HG03196 (cell line): ENCODE results near the gene HES5.

ENCODE experiments used
- ATAC-seq: cut with Tn5 transposase; IDR thresholded peaks from one replicate; pipeline ENCODE4 v1.9.1; 2021; ENCODE audit not compliant: unreplicated experiment

The HES5 gene

DNA sequence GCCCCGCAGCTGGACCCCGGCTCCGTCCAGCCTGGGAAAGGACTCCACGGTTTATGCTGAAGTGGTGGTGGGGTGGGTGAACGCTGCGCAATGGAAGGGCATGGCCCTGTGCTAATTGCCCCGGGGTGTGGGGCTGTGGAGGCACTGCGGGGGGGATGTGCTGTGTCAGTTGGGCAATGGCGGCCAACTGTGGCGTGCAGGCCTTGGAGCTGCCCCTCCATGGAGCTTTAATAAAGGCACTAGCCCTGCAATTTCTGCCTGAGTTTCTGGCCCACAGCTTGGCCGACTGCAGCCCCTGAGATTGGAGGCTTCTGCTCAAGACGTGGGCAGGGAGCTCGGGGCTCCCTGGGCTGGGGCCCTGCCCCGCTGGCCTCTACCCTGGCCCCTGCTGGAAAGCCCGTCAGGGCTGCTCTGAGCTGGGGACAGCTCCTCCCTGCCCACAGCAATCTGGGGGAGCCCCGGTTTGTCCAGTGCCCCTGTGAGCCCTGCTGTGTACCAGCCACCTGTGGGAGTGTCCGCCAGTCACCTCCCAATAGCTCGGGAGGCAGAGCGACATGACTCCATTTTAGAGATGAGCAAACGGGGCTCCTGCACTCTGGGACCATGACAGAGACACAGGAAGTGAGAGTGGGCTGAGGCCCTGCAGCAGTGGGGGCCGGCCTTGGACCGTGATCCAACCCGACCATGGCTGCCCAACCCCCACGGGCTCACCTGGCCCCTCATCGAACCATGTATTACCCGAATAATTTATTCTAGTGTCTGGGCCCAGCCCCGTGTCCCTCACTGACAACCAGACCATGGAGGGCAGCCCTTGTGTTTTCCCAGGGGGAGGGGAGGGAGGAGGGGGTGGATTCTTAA is 17.4 kb upstream of the HES5 start:
- no peak for ATAC-seq

DNA sequence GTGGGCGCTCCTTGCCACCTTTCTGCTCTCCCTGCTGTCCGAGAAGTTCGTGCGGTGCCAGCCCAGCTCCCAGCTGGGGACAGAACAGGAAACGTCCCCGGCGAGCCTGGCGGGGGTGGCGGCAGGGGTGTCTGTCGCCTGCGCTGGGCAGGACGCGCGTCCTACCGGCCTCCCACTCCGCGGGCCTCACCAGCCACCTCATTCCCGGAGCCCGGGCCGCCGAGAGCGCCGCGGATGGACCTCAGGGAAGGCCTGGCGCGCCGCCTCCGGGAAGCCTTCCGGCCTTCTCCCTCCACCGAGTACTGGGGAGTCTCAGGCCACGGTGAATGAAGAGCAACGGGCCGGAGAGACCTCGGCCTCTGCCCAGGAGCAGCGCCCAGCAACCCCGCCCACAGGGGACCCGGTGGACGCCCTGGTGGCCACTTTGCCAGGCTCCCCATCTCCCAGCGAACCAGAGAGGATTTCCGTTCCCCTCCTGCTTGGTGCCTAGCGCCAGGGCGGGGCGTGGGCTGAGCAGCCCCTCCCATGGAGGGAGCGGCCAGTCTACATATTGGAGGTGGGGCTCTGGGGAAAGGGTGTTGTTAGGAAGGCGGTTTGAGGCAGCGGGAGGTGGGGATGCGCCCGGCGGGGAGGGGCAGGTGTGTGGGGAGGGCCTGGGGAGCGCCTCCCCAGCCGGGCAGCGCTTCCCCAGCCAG is 16.6 kb upstream of the HES5 start:
- peak; percentile 29 for ATAC-seq

- ATAC-seq: peak; percentile 37
Observed at GRCh38 chr1:2545754-2546514, 15.9 kb upstream of the HES5 start.

- no peak for ATAC-seq
Observed at GRCh38 chr1:2544875-2545640, 15.0 kb upstream of the HES5 start.

DNA sequence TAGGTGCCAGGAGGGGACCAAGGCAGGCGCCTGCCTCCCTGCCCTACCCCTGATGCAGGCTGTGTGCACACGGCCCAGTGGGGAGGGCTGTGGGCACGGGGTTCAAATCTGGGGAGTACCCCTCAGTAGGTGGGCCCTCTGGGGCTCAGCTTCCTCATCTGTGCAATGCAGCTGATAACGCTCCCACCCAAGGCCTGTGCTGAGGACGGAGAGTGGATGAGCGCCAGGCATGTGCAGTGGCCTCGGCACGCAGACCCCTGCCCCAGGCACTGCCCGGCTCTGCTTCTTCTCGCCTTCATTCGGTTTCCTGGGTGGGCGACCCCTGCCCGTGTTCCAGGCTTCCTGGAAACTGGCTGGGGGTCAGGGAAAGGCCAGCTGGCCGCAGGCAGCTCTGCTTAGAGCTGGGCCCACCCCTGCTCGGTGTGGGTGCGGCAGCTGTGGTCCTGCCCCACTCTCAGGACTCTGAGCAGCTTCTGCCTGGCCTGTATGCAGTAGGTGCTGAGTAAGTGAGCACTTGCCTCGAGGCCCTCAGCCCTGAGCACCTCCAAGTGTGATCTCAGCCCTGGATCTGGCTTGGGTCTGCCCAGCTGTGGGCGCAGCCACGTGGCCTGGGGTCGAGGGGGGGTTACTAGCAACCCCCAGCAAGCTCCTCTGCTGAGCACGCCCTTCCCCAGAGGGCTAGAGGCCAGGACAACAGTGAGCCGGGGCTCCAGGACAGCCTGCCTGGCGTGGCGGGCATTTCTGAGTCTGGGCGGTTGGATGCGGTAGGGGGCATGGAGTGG is 14.2 kb upstream of the HES5 start:
- no peak for ATAC-seq

DNA sequence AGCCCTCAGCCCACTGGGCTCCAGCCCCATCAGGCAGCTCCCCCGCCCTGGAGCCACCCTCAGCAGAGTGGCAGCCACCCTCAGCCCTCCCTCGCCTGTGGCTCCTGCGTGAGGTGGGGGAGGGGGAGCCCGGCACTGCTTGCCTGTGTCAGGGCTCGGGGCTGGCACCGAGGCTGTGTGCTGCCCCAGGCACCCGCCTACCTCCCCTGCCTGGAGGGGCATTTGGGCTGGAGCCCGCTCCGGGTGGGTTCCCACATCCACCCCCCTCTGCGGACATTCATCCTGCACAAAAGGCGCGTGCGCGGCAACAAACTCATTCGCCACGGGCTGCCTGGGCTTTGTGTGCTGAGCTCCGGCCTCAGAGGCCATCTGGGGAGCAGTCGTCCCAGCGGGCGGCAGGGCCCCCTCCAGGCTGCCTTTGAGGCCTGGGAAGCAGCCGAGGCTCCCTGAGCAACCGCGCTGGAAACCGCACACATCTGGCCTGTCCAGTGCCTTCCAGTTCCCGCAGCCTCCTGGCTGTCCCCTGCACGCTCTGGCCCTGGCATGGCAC is 13.6 kb upstream of the HES5 start:
- no peak for ATAC-seq

- no peak for ATAC-seq
Observed at GRCh38 chr1:2542246-2542915, 12.3 kb upstream of the HES5 start.

DNA sequence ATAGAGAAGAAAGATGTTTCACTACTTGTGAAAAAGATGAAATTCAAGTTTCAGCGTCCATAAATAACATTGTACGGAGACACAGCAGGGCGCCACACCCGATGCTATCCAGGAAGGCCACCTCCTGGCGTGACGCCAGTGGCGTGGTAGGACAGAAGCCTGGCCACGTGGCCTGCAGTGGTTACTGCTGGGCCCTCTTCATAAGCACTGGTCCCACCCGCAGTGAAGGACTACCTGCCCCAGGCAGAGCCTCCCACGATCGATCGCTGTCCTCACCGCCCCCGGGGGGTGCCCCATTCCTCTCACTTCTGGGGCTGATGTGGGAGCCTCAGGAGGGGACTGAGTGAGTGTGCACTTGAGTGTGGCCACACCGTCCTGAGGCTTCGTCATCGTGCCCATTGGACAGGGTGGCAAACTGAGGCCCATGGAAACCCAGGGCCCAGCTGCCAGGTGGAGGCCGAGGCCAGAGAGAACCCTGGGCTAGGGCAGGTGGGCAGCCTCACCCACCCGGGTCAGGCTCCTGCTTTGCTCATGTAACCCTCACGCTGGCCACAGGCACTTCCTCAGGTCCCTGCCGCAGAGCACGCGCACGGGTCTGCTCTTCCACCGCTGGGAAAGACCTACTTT is 11.7 kb upstream of the HES5 start:
- ATAC-seq: no peak

DNA sequence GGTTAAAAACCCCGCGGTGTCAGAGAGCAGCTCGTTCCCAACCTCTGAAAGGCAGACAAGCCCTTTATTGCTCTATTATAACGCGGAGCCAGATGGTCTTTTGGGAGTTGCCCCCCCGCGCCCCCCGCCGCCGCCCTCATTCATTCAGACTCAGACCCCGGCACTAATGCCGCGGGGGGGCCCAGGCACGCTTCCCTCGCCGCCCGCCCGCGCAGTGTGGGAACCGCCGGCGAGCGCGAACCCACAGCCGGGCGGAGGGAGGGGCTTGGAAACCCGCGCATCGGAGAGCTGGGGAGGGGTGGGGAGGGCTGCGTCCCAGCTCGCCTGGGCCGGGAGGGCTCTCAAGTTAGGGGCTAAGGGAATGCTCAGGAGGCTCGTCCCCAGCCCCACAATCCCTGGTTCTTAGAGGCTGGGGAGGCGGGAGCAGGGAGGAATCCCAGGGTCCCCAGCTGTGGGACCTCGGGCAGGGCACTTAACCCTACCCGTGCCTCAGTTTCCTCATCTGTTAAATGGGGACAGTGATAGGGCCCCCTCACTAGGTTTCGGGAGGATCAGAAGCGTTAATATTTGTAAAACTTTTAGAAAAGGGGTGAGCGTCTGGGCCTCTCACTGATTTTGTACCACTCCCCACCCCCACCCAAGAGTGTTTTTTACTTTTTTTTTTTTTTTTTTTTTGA is 10.9 kb upstream of the HES5 start:
- no peak for ATAC-seq

DNA sequence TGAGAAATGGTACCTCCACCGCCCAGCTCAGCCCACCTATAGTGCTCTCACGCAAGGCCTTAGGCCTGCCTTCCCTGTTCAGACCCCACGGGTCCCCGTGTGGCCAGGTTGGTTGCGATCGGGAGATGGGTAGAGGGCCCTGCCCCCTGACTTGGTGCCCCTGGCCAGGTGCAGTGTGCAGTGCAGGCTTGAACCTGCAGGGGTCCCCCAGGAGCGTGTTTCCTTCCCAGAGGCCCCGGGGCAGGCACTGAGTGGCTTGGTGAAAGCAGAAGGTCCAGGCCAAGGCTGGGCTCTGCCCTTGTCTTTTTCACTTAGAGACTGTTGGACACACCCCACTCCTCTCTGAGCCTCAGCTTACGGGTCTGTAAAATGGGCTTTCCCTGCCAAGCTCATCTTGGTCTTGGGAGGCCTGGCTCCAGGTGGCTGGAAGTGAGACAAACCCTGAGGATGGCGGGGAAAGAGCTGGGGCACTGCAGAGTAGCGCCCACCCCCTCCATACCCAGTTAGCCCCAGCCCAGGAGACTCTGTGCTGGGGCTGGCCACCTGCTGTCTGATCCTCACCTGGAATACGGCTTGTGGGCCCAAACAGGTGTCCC is 9.3 kb upstream of the HES5 start:
- ATAC-seq: no peak

DNA sequence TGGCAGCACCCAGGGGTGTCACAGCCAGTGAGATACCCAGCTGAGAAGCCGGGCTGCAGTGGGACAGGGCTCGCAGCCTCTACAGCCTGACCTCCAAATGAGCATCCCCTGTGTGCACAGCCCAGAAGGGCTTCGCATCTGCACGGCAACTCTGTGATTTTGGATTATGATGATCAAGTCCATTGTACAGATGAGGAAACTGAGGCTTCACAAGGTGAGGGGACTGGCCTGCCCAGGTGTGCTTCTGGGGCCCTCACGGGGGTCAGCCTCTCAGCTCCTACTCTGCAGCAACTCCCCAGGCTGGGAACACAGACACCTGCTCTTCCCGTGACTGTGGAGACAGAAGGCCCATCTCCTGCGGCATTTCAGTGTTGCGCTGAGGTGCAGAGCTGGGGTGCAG is 8.8 kb upstream of the HES5 start:
- ATAC-seq: no peak

DNA sequence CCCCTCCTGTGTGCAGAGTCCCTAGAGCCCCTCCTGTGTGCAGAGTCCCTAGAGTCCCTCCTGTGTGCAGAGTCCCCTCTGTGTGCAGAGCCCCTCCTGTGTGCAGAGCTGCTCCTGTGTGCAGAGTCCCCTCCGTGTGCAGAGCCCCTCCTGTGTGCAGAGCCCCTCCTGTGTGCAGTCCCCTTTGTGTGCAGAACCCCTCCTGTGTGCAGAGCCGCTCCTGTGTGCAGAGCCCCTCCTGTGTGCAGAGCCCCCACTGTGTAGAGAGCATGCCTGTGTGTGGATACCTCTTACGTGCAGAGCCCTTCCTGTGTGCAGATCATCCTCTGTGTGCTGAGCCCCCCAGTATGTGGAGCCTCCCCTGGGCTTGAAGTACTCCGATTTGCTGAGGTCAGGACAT is 8.3 kb upstream of the HES5 start:
- no peak for ATAC-seq

DNA sequence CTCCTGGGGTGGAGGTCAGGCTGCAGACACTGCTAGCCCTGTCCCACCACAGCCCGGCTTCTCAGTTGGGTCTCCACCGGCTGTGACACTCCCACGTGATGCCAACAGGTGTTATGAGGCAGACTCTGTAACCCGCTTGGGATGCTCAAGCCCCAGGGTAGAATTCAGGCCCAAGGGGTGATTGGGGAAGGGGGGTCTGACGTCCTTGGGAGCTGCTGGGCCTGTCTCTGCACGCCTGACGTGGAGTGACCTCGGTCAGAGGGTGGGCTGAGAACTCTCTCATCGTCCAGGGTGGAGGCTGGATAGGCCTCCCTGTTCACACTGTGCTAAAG is 7.7 kb upstream of the HES5 start:
- no peak for ATAC-seq

- ATAC-seq: no peak
Observed at GRCh38 chr1:2535981-2536380, 5.9 kb upstream of the HES5 start.

GRCh38 chr1:2535455-2535854 is 5.4 kb upstream of the HES5 start:
- no peak for ATAC-seq

DNA sequence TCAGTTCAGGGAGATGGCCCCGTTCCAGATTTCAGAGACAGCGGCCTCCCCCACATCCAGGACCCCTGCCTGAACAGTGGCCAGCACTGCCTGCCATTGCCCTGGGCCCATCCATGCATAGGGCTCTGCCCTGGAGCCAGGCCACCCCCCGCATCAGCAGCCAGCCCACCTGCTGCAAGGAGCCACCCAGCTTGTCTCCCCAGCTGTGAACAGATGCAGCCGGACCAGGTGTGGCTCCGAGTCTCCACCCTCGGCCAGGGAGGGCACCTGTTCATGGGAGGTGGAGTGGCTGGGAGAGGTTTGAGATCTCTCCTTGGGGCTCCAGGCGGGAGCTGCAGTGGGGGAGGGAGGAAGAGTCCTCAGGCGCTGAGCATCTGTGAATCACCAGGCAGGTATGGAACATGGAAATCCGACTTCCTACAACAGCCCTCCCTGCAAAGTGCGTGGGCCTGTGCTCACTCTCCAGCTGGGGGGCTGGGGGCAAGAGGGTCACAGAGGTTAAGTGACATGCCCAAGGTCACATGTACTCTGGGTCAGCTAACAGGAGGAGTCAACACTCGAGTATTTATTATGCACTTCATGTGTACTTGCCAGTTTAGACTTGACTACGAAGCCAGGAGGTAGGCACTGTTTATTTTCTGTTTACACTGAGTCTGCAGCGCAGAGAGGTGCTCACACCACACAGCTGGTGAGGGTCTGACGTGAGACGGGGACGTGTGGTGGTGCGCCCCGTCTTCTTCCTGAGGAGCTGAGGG is 4.8 kb upstream of the HES5 start:
- no peak for ATAC-seq

DNA sequence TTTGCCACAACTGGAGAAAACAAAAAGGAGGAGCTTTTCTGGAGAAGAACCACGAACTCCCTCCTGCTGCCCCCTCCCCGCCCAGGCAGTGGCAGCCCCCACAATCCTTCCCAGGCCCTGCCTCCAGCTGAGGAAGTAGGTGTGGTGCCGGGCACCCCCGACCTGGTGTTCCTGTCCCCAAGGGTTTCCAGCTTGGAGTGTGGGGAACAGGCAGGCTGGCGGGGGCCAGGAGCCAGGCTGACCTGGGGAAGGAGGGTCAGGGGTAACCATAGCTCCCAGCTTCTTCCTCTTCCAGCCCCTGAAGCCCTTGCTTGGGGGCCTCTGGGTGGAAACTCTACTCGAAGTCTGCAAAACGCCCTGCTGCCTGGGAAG is 4.2 kb upstream of the HES5 start:
- no peak for ATAC-seq

- ATAC-seq: no peak
Observed at GRCh38 chr1:2533365-2533764, 3.3 kb upstream of the HES5 start.
